Activated CD4-positive, alpha-beta memory T cell treated with anti-CD3 and anti-CD28 coated beads for 36 hours (primary cell): ENCODE results near the gene MRPS34. TPM values are rescaled to one million over a fixed set of nuclear protein-coding genes. Genes with fewer than 3 reads are reported as not detected.

Experiments
- CTCF ChIA-PET: fragments of 350-600 bp; sonication (Branson Sonifier 250); formaldehyde crosslinking; loops from one replicate; lab custom pipeline; 2021; ENCODE audit warnings: antibody characterized with exemption, inconsistent platforms; lab: Charles Lee
- POLR2A ChIA-PET: fragments of 350-600 bp; sonication (Branson Sonifier 250); formaldehyde crosslinking; loops from one replicate; lab custom pipeline; 2021; ENCODE audit warnings: antibody characterized with exemption; lab: Charles Lee
- DNase-seq: peaks from one replicate; pipeline ENCODE4 v3.0.0-alpha.2; 2020
- H3K27ac Mint-ChIP-seq: one replicate; pipeline ENCODE4 v1.8.0; 2021; ENCODE audit warnings: mixed read lengths
- H3K27me3 Mint-ChIP-seq: one replicate; pipeline ENCODE4 v1.8.0; 2021; ENCODE audit warnings: mixed read lengths
- H3K36me3 Mint-ChIP-seq: one replicate; pipeline ENCODE4 v1.8.0; 2021; ENCODE audit warnings: mixed read lengths
- H3K4me1 Mint-ChIP-seq: one replicate; pipeline ENCODE4 v1.8.0; 2021; ENCODE audit warnings: low read depth, mixed read lengths
- H3K4me3 Mint-ChIP-seq: one replicate; pipeline ENCODE4 v1.8.0; 2021; ENCODE audit warnings: mild to moderate bottlenecking, mixed read lengths
- H3K9me3 Mint-ChIP-seq: one replicate; pipeline ENCODE4 v1.8.0; 2021; ENCODE audit warnings: mixed read lengths
- intact Hi-C: fragments of 100-400 bp; cut with micrococcal nuclease; formaldehyde crosslinking; loops from one replicate; pipeline ENCODE4 v1.15.1; 2023
- total RNA-seq, 2 experiments: library from RNA; stranded (reverse); gene quantifications; one replicate each; pipeline ENCODE4 v1.2.3, GENCODE V29; 2021

The MRPS34 gene
- total RNA-seq, 2 experiments from 2014 or later = 151 to 152 TPM

- no peak for DNase-seq
- no peak overlapping the region for H3K27ac Mint-ChIP-seq
- peaks cover 7% of the 10 kb centered on the region for H3K36me3 Mint-ChIP-seq
- intact Hi-C loops = no loop called here
- CTCF ChIA-PET = no interaction called here
- H3K4me3 Mint-ChIP-seq = no peak overlapping the region
- POLR2A ChIA-PET = no interaction called here
- H3K4me1 Mint-ChIP-seq = peaks cover 3% of the 10 kb centered on the region
- no peaks in the 10 kb centered on the region for H3K9me3 Mint-ChIP-seq
- no peaks in the 10 kb centered on the region for H3K27me3 Mint-ChIP-seq
These were observed 21.0 kb downstream of the MRPS34 start for GRCh38 chr16:1751946-1752345.

GRCh38 chr16:1749152-1750117 is 23.5 kb downstream of the MRPS34 start:
- Mint-ChIP-seq H3K27me3 (no peaks in the 10 kb centered on the region), H3K27ac (no peak overlapping the region), H3K4me1 (no peaks in the 10 kb centered on the region), H3K9me3 (no peaks in the 10 kb centered on the region), H3K4me3 (no peak overlapping the region), H3K36me3 (peaks cover 10% of the 10 kb centered on the region)
- ChIA-PET CTCF (interaction anchor here (1.0 kb wide), 1 partner anchor 26 kb away, joined by 3 read pairs; no protein-coding TSS in a partner anchor), POLR2A (no interaction called here)
- intact Hi-C loops = no loop called here
- DNase-seq = no peak

GRCh38 chr16:1747934-1748333 is 25.0 kb downstream of the MRPS34 start:
- POLR2A ChIA-PET = no interaction called here
- CTCF ChIA-PET = no interaction called here
- Mint-ChIP-seq H3K4me3 (no peak overlapping the region), H3K9me3 (no peaks in the 10 kb centered on the region), H3K27ac (no peak overlapping the region), H3K4me1 (no peaks in the 10 kb centered on the region), H3K27me3 (no peaks in the 10 kb centered on the region), H3K36me3 (peaks cover 8% of the 10 kb centered on the region)
- DNase-seq = no peak
- intact Hi-C loops = no loop called here

- Mint-ChIP-seq H3K4me1 (no peaks in the 10 kb centered on the region), H3K4me3 (no peak overlapping the region), H3K27me3 (no peaks in the 10 kb centered on the region), H3K36me3 (peaks cover 3% of the 10 kb centered on the region), H3K27ac (no peak overlapping the region), H3K9me3 (no peaks in the 10 kb centered on the region)
- ChIA-PET CTCF (no interaction called here), POLR2A (no interaction called here)
- intact Hi-C loops = no loop called here
- DNase-seq = no peak
These were observed 26.2 kb downstream of the MRPS34 start for GRCh38 chr16:1746693-1747195.

GRCh38 chr16:1745900-1746692 is 26.8 kb downstream of the MRPS34 start:
- H3K9me3 Mint-ChIP-seq = no peaks in the 10 kb centered on the region
- no peak overlapping the region for H3K4me3 Mint-ChIP-seq
- H3K27ac Mint-ChIP-seq = no peak overlapping the region
- no peaks in the 10 kb centered on the region for H3K4me1 Mint-ChIP-seq
- no peak for DNase-seq
- H3K27me3 Mint-ChIP-seq = no peaks in the 10 kb centered on the region
- intact Hi-C loops = no loop called here
- ChIA-PET POLR2A (no interaction called here), CTCF (interaction anchor here (1.0 to 1.4 kb wide), 2 partner anchors 22 to 40 kb away, joined by 3 to 5 read pairs; partner anchors contain the start of gene MAPK8IP3)
- peaks cover 5% of the 10 kb centered on the region for H3K36me3 Mint-ChIP-seq

- H3K27ac Mint-ChIP-seq = no peak overlapping the region
- H3K4me3 Mint-ChIP-seq = no peak overlapping the region
- no peaks in the 10 kb centered on the region for H3K27me3 Mint-ChIP-seq
- H3K36me3 Mint-ChIP-seq = peaks cover 8% of the 10 kb centered on the region
- CTCF ChIA-PET = interaction anchor here (1.0 to 1.4 kb wide), 2 partner anchors 22 to 39 kb away, joined by 3 to 5 read pairs; partner anchors contain the start of gene MAPK8IP3
- intact Hi-C loops = no loop called here
- POLR2A ChIA-PET = no interaction called here
- H3K9me3 Mint-ChIP-seq = no peaks in the 10 kb centered on the region
- H3K4me1 Mint-ChIP-seq = no peaks in the 10 kb centered on the region
- DNase-seq = no peak
These were observed 27.6 kb downstream of the MRPS34 start for GRCh38 chr16:1745181-1745899.

GRCh38 chr16:1744338-1744840 is 28.5 kb downstream of the MRPS34 start:
- CTCF ChIA-PET = no interaction called here
- intact Hi-C loops = no loop called here
- peaks cover 8% of the 10 kb centered on the region for H3K36me3 Mint-ChIP-seq

GRCh38 chr16:1743376-1744337 is 29.3 kb downstream of the MRPS34 start:
- Mint-ChIP-seq H3K36me3 (peaks cover 8% of the 10 kb centered on the region), H3K27ac (no peak overlapping the region), H3K9me3 (no peaks in the 10 kb centered on the region), H3K4me1 (no peaks in the 10 kb centered on the region), H3K27me3 (no peaks in the 10 kb centered on the region), H3K4me3 (no peak overlapping the region)
- no peak for DNase-seq
- intact Hi-C loops = no loop called here
- ChIA-PET CTCF (no interaction called here), POLR2A (interaction anchor here (0.5 kb wide), 1 partner anchor 365 kb away, joined by 3 read pairs; no protein-coding TSS in a partner anchor)

More at GRCh38 chr16:1744338-1744840, 28.5 kb downstream of the MRPS34 start:
- no peaks in the 10 kb centered on the region for H3K9me3 Mint-ChIP-seq
- H3K4me3 Mint-ChIP-seq = no peak overlapping the region
- no peak overlapping the region for H3K27ac Mint-ChIP-seq
- POLR2A ChIA-PET = no interaction called here
- DNase-seq = no peak
- H3K4me1 Mint-ChIP-seq = no peaks in the 10 kb centered on the region
- no peaks in the 10 kb centered on the region for H3K27me3 Mint-ChIP-seq

GRCh38 chr16:1741553-1742165 is 31.3 kb downstream of the MRPS34 start:
- Mint-ChIP-seq H3K36me3 (peaks cover 8% of the 10 kb centered on the region), H3K27ac (no peak overlapping the region), H3K9me3 (no peaks in the 10 kb centered on the region), H3K4me3 (no peak overlapping the region), H3K27me3 (no peaks in the 10 kb centered on the region), H3K4me1 (no peaks in the 10 kb centered on the region)
- DNase-seq = no peak
- ChIA-PET CTCF (interaction anchor here (1.2 kb wide), 1 partner anchor 18 kb away, joined by 4 read pairs; no protein-coding TSS in a partner anchor), POLR2A (no interaction called here)
- intact Hi-C loops = no loop called here

GRCh38 chr16:1740781-1741490 is 32.0 kb downstream of the MRPS34 start:
- no peaks in the 10 kb centered on the region for H3K4me1 Mint-ChIP-seq
- ChIA-PET CTCF (interaction anchor here (1.2 kb wide), 1 partner anchor 17 kb away, joined by 4 read pairs; no protein-coding TSS in a partner anchor), POLR2A (no interaction called here)
- no peak for DNase-seq
- no peak overlapping the region for H3K27ac Mint-ChIP-seq
- no peaks in the 10 kb centered on the region for H3K27me3 Mint-ChIP-seq
- H3K9me3 Mint-ChIP-seq = no peaks in the 10 kb centered on the region
- intact Hi-C loops = no loop called here
- H3K36me3 Mint-ChIP-seq = peaks cover 8% of the 10 kb centered on the region
- H3K4me3 Mint-ChIP-seq = no peak overlapping the region
